ENCODE data around the gene UNG.

The UNG gene

DNA sequence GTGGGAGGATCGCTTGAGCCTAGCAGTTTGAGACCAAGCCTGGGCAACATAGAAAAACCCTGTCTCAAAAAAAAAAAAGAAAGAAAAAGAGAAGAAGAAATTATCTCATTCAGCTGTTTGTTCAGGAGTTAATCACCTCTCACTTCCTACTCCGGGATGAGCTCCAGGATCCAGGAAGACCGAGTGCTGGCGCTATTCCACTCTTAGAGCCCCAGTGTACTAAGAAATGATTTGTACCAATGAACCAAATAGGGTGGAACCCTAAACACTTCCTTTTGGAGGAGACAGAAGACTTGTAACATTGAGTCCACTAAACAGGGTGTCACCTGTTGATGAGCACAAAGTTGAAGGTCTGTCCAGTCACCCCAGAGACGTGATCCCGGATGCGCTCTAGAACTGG, 7.7 kb upstream of the UNG start:
- no peak for DNase-seq

DNA sequence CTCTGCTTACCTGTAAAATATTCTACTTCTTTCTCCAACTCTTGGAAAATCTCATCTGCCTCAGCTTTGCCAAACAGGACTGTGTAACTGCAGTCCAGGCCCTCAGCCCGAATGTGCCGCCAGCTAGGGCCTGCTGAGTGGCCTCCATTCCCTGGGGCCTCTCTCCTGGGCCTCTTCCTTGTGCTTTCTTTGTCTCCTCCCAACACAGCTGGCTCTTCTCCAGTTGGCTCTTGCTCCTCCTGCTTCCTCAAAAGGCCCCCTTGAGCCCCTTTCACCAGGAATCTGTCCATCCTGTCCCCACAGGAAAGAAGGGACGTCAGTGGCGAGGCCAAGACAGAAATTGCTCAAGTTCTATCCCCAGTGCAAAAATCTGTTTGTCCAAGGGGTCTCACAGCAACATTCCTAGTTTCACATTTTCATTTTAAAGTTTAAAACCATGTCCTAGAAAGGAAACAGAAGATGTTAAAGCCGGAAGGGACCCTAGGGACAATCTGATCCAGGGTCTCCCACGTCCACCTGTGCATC, 4.8 kb upstream of the UNG start:
- DNase-seq: no peak

GRCh38 chr12:109093022-109093918, 4.1 kb upstream of the UNG start, which contains the start of gene ALKBH2:
Gene ALKBH2, minus strand, starts transcription at chr12:109093472. Its CDS starts 686 bp downstream, at chr12:109092786.
- DNase-seq: peak; percentile 91

DNA sequence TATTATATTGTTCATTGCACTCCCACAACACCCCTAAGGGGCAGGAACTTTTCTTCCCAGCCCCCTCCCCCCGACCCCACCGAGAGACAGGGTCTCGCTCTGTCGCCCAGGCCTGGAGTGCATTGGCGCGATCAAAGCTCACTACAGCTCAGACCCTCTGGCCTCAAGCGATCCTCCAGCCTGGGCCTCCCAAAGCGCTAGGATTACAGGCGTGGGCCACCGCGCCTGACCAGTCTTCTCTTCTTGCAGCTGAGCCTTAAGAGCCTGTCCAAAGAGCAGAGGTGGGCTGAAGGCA, 310 bp upstream of the UNG start:
- no peak for DNase-seq

- DNase-seq: peak; percentile 62
Observed at GRCh38 chr12:109098183-109098604, 797 bp downstream of the UNG start.

DNA sequence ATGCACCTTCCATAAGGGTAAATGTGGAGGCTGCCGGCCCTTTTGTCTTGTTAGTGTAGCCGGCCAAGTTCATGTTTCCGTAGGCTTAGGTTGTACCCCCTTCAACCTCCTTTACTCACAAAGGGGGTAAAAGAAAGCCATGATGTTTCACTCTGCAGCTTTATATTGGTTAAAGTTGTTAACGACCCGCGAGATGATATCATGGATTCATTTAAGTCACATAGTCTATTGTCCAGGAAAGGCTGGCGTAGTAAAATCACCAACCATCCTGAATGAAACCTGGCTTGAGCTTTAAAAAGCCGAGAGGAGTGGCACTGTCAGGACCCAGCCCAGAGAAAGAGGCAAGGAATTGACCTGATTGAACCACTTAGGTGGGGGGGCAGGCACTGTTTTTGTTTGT, 1.3 kb downstream of the UNG start:
- no peak for DNase-seq

DNA sequence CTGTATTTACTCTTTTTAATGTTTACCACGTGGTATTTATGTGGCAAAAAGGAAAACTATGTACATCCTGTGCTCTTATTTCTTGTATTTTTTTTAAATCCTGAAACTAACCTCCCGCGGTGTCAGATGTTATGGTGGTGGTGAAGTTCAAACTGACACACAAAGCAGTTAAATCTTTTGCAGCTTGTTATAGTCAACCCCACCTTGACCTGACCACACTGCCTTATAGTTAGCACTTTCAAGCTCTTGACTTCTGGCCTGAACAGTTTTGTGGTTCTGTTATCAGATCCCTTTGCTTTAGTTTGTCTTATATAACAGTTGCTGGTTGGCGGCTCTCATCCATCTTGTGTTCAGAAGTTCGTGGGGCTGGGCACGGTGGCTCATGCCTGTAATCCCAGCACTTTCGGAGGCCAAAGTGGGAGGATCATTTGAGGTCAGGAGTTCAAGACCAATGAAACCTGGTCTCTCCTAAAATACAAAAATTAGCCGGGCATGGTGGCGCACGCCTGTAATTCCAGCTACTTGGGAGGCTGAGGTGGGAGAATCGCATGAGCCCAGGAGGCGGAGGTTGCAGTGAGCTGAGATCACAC, 2.1 kb downstream of the UNG start:
- DNase-seq: no peak

DNA sequence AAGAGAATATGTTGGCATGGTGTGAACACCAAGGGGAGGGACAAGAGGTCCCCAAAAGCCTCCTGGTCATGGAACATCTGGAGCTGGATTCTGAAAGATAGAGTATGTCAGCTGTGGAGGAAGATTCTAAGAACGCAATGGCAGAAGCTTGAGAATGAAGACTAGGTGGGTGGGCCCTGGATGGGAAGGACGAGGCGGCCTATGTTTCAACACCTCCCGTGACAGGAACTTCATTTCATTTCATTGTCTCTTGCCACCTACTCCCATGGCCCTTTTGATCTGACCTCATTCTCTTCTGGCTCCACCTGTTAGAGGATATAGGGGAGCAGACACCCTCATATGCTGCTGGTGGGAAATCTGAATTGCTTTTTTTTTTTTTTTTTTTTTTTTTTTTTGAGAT, 3.3 kb downstream of the UNG start:
- DNase-seq: no peak

GRCh38 chr12:109102491-109102890, 5.1 kb downstream of the UNG start:
- no peak for DNase-seq

DNA sequence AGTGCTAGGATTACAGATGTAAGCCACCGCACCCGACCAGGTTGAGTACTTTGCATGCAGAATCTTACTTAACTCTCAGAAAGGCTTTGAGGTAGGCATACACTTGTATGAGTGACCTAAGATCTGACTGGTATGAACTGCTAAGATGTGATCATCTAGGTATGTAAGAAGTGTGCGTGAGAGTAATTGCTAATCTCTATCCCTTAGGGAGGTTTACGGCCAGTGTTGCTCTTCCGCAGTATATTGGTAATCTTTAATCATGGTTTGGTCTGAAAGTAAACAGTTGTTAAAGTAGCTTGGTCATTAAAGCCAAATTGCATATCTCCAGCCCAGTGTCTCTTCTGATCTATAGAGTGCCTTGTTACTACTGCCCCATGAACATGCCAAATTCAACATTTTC, 7.8 kb downstream of the UNG start:
- no peak for DNase-seq

- DNase-seq: no peak
Observed at GRCh38 chr12:109109746-109110350, 12.5 kb downstream of the UNG start.

GRCh38 chr12:109110988-109111495, 13.6 kb downstream of the UNG start:
- peak; percentile 80 for DNase-seq

DNA sequence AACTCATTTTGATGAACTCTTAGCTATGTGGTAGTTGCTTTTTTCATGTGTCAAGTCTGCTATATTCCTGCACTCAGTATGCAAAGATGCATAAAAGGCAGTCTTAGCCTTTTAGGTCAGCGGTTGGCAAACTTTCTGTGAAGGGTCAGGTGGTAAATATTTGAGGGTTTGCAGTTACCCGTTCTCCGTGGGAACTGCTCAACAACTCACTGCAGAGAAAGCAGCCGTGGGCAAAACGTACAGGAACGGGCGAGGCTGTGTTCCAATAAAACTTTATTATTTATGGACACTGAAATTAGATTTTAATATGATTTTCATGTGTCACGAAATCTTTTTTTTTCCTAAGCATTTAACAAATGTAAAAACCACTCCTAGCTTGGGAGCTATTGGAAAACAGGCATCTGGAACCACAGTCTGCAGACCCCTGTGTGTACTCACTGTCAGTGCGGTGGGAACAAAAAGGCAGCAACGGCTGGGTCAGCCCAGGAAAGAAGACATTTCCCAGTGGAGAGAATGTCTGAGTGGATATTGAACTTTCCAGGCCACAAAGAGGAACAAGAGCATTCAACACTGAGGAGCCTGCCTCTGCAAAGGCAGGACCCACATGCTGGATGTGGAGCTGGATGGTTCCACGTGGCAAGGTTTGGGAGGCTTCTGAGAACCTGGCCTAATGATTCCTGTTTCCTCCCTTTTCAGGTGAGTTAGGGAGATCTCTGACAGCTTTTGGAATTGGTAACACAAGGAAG, 15.5 kb downstream of the UNG start:
- no peak for DNase-seq

DNA sequence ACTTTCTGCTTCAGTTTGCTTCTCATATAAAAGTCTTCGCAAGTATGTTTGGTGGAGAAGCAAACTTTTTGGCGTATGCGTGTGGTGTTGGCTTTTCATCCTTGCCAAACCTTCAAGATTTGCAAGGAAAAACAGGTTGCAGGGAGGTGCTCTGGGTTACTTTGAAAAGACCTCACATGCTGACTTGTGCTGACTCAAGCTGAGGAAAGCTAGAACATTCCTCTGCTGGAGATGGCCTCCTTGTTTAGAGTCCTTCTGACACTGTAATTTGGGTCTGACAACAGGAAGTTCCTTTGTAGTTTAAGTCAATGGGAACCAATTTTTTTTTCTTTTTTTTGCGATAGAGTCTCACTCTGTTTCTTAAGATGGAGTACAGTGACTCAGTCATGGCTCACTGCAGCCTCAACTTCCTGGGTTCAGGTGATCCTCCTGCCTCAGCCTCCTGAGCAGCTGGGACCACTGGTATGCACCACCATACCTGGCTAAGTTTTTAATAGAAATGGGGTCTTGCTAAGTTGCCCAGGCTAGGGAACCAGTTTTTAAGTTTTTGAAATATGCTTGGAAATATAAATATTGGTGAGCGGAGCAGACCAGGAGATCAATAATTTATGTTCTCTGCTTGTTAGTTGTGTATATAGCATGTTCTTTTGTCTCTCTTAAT, 16.4 kb downstream of the UNG start:
- no peak for DNase-seq

DNA sequence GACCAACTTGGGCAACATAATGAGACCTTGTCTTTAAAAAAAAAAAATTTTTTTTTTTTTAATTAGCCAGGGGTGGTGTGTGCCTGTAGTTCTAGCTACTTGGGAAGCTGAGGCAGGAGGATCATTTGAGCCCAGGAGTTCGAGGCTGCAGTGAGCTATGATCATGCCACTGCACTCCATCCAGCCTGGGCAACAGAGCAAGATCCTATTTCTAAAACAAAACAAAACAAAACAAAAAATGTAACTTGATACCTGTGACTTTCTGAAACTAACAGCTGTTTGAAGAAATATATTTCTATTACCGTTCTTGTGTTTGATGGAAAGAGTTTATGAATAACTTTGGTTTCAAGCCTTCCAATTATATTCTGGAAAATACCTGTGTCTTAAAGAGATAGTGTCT, 17.2 kb downstream of the UNG start:
- no peak for DNase-seq

GRCh38 chr12:109115404-109115757, 18.0 kb downstream of the UNG start:
- no peak for DNase-seq

DNA sequence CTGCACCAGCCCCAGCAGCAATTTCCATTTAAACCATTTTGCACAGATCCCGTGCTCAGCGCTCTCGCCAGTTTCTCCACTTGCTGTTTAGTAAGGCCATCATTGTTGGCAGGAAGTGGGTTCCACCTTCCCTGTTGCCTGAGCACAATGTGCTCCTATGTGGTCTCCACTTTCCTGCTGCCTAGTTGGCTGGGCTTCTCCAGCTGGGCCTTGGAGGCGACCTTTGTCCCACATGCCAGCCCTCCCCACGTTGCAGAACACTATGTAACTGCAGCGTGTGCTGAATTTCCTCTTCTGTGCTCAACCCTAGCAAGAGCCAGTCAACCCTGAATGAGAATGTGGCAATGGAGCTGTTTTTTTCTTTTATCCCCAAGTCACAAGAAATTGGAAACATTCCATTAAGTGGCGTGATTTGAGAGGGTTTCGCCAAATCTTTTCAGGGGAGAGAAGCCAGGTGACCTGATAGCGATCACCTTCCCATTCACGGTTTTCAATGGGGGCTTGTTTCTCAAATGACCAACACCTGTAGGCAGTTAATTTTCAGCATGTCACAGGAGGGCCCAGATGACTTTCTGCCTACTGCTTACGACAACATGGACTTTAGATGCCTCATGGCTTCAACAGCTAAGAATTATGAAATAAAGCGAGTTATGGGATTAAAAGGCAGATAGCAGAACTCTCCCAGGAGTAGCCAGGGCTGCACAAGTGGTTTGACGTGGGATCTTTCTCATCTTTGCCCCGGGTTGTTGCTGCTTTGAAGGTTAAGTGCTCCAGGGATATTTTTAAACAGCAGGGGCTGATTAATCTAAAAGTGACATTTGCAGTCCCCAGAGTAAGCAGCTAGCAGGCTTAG, 18.6 kb downstream of the UNG start, which contains the start of gene ACACB:
Gene ACACB (plus strand): TSS at position 830 of the 853 bp plus-strand sequence. CDS start 22,819 bp downstream, outside the sequence.
- DNase-seq: no peak

GRCh38 chr12:109116611-109116949, 19.2 kb downstream of the UNG start:
- no peak for DNase-seq

GRCh38 chr12:109120095-109120494, 22.7 kb downstream of the UNG start:
- DNase-seq: no peak

GRCh38 chr12:109120557-109120956, 23.2 kb downstream of the UNG start:
- DNase-seq: no peak

GRCh38 chr12:109121346-109121880, 24.0 kb downstream of the UNG start:
- no peak for DNase-seq

All from fibroblast of skin of abdomen (primary cell).